ENCODE measurements around the gene CACNA2D2. TPM values are rescaled to one million over a fixed set of nuclear protein-coding genes. Genes with fewer than 3 reads are reported as not detected.

The CACNA2D2 gene
- total RNA-seq, 2 donors from 2014 or later = 5.6 to 9.1 TPM

DNA sequence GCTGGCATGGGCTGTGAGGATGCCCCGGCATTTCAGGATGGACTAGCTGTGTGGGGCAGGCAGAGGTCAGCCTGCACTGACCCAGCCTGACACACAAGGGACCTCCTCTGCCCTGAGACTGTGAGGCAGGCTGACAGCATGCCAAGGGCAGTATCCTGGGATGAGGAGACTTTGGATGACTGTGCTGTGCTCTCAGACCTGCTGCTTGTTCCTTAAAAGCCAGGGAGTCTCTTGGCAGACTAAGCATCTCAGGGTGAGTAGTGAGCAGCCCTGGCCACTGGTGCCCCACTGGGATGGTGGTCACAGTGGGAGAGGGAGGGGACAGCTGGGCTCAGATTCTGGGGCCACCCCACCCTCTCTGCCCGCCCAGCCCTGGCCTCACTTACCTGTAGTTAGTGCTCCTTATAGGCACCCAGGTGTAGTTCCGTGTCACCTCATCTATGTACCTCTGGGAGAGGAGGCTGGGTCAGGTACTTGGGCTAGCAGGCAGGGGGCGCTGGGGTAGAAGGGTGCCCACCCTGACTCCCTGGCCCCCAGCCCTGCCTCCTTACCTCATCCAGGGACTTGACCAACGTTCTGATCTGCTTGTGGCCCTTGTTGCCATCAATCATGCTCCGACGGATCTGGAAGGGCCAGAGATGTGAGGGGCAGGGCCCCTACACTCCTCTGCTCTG lies 128.0 kb downstream of the CACNA2D2 start:
- Histone ChIP-seq H3K27ac (no peak overlapping the region), H3K9me3 (no peaks in the 10 kb centered on the region), H3K4me1 (replicated peaks) (no peaks in the 10 kb centered on the region), H3K4me3 (no peak overlapping the region), H3K36me3 (no peaks in the 10 kb centered on the region), H3K27me3 (replicated peaks; ENCODE audit: insufficient read depth) (no peaks in the 10 kb centered on the region)
- TF ChIP-seq POLR2A (IDR thresholded peaks at IDR 0.05) = no peak
- TF ChIP-seq POLR2AphosphoS5 (IDR thresholded peaks at IDR 0.05) = no peak
- TF ChIP-seq, protein P1, sequence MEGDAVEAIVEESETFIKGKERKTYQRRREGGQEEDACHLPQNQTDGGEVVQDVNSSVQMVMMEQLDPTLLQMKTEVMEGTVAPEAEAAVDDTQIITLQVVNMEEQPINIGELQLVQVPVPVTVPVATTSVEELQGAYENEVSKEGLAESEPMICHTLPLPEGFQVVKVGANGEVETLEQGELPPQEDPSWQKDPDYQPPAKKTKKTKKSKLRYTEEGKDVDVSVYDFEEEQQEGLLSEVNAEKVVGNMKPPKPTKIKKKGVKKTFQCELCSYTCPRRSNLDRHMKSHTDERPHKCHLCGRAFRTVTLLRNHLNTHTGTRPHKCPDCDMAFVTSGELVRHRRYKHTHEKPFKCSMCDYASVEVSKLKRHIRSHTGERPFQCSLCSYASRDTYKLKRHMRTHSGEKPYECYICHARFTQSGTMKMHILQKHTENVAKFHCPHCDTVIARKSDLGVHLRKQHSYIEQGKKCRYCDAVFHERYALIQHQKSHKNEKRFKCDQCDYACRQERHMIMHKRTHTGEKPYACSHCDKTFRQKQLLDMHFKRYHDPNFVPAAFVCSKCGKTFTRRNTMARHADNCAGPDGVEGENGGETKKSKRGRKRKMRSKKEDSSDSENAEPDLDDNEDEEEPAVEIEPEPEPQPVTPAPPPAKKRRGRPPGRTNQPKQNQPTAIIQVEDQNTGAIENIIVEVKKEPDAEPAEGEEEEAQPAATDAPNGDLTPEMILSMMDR (IDR thresholded peaks at IDR 0.05) = no peak
- intact Hi-C loops (cut with DNase I) = no loop called here
- WGBS = 85% methylated on average over 6 of the region's 7 CpGs
- DNase-seq (ENCODE audit: low spot score) = no peak

DNA sequence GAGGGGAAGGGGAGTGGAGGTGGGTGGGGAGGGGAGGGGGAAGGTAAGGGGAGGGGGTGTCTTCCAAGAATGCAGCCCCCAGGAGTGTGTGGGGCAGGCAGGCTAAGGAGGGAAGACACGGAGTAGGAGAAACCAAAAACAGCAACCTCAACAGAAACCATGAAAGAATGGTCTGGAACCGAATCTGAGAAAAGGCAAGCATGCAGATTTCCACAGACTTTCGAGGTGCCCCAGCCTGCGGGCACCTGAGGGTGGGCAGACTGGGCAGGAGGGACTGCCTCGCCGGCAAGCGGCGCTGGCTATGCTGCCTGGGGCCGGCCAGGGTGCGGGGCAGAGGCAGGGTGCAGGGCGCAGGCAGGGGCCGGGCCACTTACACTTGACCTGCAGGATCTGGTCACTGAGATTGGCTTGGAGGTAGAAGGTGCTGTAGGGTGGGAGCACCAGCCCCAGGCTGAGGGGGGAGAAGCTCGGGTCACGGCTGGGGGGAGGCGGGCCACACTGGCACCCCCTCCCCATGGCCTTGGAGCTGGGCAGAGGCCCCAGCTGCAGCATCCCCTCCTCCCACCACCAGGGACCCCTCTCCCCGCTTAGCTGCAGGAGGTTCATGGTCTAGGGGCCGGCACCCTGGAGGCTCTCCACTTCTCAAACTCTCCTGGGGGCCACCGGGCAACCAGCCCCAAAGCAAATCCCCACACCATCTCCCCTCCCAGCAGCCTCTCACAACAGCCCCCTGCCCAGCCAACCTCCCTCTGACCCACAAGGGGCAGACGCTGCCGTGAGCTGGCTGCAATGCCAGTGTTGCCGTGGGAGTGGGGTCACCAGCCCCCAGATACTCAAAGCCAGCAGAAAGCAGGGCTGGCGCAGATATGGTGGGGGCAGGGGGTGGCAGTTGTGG lies 128.8 kb downstream of the CACNA2D2 start:
- Histone ChIP-seq H3K4me3 (no peak overlapping the region), H3K4me1 (replicated peaks) (no peaks in the 10 kb centered on the region), H3K27me3 (replicated peaks; ENCODE audit: insufficient read depth) (no peaks in the 10 kb centered on the region), H3K36me3 (no peaks in the 10 kb centered on the region), H3K27ac (no peak overlapping the region), H3K9me3 (no peaks in the 10 kb centered on the region)
- TF ChIP-seq POLR2A (IDR thresholded peaks at IDR 0.05) = no peak
- TF ChIP-seq, protein P1 (IDR thresholded peaks at IDR 0.05) = no peak
- no peak for TF ChIP-seq POLR2AphosphoS5 (IDR thresholded peaks at IDR 0.05)
- no peak for DNase-seq (ENCODE audit: low spot score)
- 72% methylated on average over 22 of the region's 22 CpGs for WGBS
- intact Hi-C loops (cut with DNase I) = no loop called here

DNA sequence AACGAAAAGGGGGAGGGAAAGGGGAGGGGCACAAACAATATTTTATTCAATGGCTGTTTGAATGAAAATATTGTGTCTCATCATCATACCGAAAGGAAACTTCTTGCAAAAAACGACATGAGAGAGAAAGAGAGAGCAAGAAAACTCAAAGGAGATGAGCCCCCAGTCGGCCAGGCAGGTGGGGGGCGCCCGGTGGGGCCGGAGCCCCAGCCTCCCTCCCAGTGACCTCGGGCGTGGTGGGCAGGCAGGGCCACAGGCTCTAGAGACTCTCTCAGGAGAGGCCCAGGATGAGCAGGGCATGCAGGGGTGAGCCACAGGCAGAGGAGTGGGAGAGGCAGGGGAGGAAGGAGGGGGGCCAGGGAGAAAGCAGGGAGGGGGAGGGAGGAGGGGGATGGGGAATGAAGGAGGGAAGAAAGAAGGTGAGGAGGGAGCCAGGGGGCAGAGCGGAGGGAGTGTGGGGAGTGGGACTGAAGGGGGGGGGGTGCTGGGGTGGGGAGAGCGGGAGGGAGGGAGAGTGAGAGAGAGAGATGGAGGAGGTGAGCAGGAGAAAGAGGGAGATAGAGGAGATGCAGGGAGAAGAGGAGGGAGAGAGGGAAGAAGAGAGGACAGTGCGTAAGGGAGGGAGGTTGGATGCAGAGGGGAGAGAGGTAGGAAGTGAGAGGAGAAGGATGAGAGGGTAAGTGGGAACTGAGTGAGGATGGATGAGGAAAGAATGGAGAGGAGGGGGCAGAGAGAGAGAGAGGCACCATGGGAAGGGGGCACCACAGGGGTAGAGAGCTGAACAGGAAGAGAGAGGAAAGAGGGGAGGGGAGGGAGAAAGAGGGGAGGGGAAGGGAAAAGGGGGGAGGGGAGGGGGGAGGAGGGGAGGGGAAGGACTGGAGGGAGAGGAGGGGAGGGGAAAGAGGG lies 130.0 kb downstream of the CACNA2D2 start:
- Histone ChIP-seq H3K36me3 (no peaks in the 10 kb centered on the region), H3K9me3 (no peaks in the 10 kb centered on the region), H3K4me1 (replicated peaks) (no peaks in the 10 kb centered on the region), H3K27me3 (replicated peaks; ENCODE audit: insufficient read depth) (no peaks in the 10 kb centered on the region), H3K27ac (no peak overlapping the region), H3K4me3 (no peak overlapping the region)
- TF ChIP-seq, protein P1 (IDR thresholded peaks at IDR 0.05) = no peak
- TF ChIP-seq POLR2AphosphoS5 (IDR thresholded peaks at IDR 0.05) (no peak), POLR2A (IDR thresholded peaks at IDR 0.05) (no peak)
- 57% methylated on average over 12 of the region's 12 CpGs for WGBS
- intact Hi-C loops (cut with DNase I) = no loop called here
- no peak for DNase-seq (ENCODE audit: low spot score)

DNA sequence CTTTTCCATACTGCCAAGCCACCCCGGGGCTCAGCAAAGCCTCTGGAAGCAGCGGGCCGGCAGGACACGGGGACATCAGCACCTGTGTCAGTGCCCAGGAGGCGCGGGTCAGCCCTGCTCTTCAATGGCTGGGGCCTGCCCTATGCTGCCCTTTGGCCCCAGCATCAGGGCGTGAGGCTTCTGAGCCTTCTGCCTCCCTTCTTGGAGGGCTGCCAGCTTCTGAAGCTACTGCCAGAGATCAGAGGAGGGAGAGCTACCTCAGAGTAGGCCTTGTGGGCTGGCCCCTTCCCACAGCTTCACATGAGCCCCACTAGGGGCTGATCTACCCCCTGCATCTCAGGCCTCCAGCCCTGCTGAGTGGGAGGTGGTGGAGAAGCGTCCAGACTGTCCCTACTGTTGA lies 131.1 kb downstream of the CACNA2D2 start:
- intact Hi-C loops (cut with DNase I) = no loop called here
- TF ChIP-seq POLR2A (IDR thresholded peaks at IDR 0.05) = no peak
- TF ChIP-seq POLR2AphosphoS5 (IDR thresholded peaks at IDR 0.05) = no peak
- TF ChIP-seq, protein P1 (IDR thresholded peaks at IDR 0.05) = no peak
- Histone ChIP-seq H3K4me3 (no peak overlapping the region), H3K27me3 (replicated peaks; ENCODE audit: insufficient read depth) (no peaks in the 10 kb centered on the region), H3K9me3 (no peaks in the 10 kb centered on the region), H3K27ac (no peak overlapping the region), H3K36me3 (no peaks in the 10 kb centered on the region), H3K4me1 (replicated peaks) (no peaks in the 10 kb centered on the region)
- 65% methylated on average over 8 of the region's 8 CpGs for WGBS
- DNase-seq (ENCODE audit: low spot score) = no peak

Data from prostate gland (tissue), 2 donors.